ENCODE measurements around the gene MEGF8.

- TF ChIP-seq, protein P1, sequence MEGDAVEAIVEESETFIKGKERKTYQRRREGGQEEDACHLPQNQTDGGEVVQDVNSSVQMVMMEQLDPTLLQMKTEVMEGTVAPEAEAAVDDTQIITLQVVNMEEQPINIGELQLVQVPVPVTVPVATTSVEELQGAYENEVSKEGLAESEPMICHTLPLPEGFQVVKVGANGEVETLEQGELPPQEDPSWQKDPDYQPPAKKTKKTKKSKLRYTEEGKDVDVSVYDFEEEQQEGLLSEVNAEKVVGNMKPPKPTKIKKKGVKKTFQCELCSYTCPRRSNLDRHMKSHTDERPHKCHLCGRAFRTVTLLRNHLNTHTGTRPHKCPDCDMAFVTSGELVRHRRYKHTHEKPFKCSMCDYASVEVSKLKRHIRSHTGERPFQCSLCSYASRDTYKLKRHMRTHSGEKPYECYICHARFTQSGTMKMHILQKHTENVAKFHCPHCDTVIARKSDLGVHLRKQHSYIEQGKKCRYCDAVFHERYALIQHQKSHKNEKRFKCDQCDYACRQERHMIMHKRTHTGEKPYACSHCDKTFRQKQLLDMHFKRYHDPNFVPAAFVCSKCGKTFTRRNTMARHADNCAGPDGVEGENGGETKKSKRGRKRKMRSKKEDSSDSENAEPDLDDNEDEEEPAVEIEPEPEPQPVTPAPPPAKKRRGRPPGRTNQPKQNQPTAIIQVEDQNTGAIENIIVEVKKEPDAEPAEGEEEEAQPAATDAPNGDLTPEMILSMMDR (IDR thresholded peaks at IDR 0.05), result no peak
- no peak for TF ChIP-seq ZFX (IDR thresholded peaks at IDR 0.05; ENCODE audit: borderline replicate concordance)
These were observed 64.5 kb downstream of the MEGF8 start, which contains the start of gene CNFN for GRCh38 chr19:42389899-42390298.

Data from 22Rv1 (cell line).